HEK293 (cell line): ENCODE results near the gene B3GNT3.

Experiments
- CTCF ChIP-seq: fragments of 450-650 bp; formaldehyde crosslinking; IDR thresholded peaks from 2 replicates; pipeline ENCODE4 v1.5.1; 2016; ENCODE audit warnings: missing biosample characterization, missing genetic modification characterization
- GLI2 ChIP-seq: fragments of 450-650 bp; formaldehyde crosslinking; IDR thresholded peaks from 2 replicates; pipeline ENCODE4; 2017; ENCODE audit warnings: missing biosample characterization, missing genetic modification characterization, low read depth, borderline replicate concordance
- YY1 ChIP-seq: fragments of 450-650 bp; formaldehyde crosslinking; IDR thresholded peaks from 2 replicates; pipeline ENCODE4 v1.5.1; 2018; ENCODE audit warnings: missing biosample characterization, missing genetic modification characterization
- ZNF274 ChIP-seq, 2 experiments: fragments of 200-500 bp in 1 of 2; fragments of 450-650 bp in 1 of 2; sonication (Bioruptor generic) in 1 of 2; formaldehyde crosslinking in 1 of 2; IDR thresholded peaks; 2 replicates each; pipeline versions ENCODE4 v1.5.1 to v1.6.1; 2014 to 2016; ENCODE audit warnings: borderline replicate concordance in 1 of 2, inconsistent platforms in 1 of 2, low read length in 1 of 2, missing biosample characterization in 1 of 2, missing genetic modification characterization in 1 of 2
- ZNF335 ChIP-seq: fragments of 450-650 bp; formaldehyde crosslinking; conservative IDR thresholded peaks from 2 replicates; pipeline ENCODE4 v1.5.1; 2016; ENCODE audit warnings: missing biosample characterization, missing genetic modification characterization

GRCh38 chr19:17840019-17840418 is 45.1 kb downstream of the B3GNT3 start:
- TF ChIP-seq ZNF274 (IDR thresholded peaks at IDR 0.05; ENCODE audit: low read length) (no peak), ZNF274 (tag by site-specific recombination; IDR thresholded peaks at IDR 0.05; ENCODE audit: borderline replicate concordance) (no peak), CTCF (tag by site-specific recombination) (no peak), YY1 (tag by site-specific recombination) (no peak), GLI2 (tag by site-specific recombination) (no peak), ZNF335 (tag by site-specific recombination) (no peak)
